Chondrocyte (in vitro differentiated cells): Measurements from ENCODE around the gene PKP2. TPM values are rescaled to one million over a fixed set of nuclear protein-coding genes. Genes with fewer than 3 reads are reported as not detected.

Source experiments
- DNase-seq: peaks from one replicate; pipeline ENCODE4 v3.0.0; 2021; ENCODE audit warnings: mixed read lengths, low spot score
- H3K27ac Mint-ChIP-seq: one replicate; pipeline ENCODE4 v1.8.0; 2021; ENCODE audit warnings: mild to moderate bottlenecking, moderate library complexity, mixed read lengths; ENCODE audit not compliant: unreplicated experiment
- H3K27me3 Mint-ChIP-seq: 2 replicates; pipeline ENCODE4 v1.8.0; 2021; ENCODE audit warnings: low read depth, mixed read lengths
- H3K36me3 Mint-ChIP-seq: 2 replicates; pipeline ENCODE4 v1.8.0; 2021; ENCODE audit warnings: low read depth, mixed read lengths
- H3K4me1 Mint-ChIP-seq: 2 replicates; pipeline ENCODE4 v1.8.0; 2021; ENCODE audit warnings: low read depth, mild to moderate bottlenecking, mixed read lengths
- H3K4me3 Mint-ChIP-seq: one replicate; pipeline ENCODE4 v1.8.0; 2021; ENCODE audit warnings: mild to moderate bottlenecking, moderate library complexity, mixed read lengths; ENCODE audit not compliant: unreplicated experiment
- H3K9me3 Mint-ChIP-seq: 2 replicates; pipeline ENCODE4 v1.8.0; 2021; ENCODE audit warnings: low read depth, mixed read lengths
- long read RNA-seq: library from polyadenylated mRNA; stranded (forward); transcript quantifications from one replicate; pipeline ENCODE4 v2.0.0, GENCODE V29; 2021
- total RNA-seq: library from RNA; stranded (reverse); gene quantifications from 3 replicates; pipeline ENCODE4 v1.2.1, GENCODE V29; 2021
- TF ChIP-seq, protein P1 (sequence below): fragments of 200-600 bp; sonication (generic); IDR thresholded peaks from 2 replicates; pipeline ENCODE4 v1.5.0; 2021; ENCODE audit warnings: antibody characterized with exemption, mild to moderate bottlenecking, moderate library complexity

The PKP2 gene
- 2.1 to 5.8 TPM (median 5.3 TPM) in 3 replicates for total RNA-seq
- long read RNA-seq, full-length matches to known transcripts: 9 of 10 reads
- long read RNA-seq, partial matches to known transcripts: 0 of 10 reads
- long read RNA-seq, other reads (novel, unspliced or antisense): 1 of 10 reads

DNA sequence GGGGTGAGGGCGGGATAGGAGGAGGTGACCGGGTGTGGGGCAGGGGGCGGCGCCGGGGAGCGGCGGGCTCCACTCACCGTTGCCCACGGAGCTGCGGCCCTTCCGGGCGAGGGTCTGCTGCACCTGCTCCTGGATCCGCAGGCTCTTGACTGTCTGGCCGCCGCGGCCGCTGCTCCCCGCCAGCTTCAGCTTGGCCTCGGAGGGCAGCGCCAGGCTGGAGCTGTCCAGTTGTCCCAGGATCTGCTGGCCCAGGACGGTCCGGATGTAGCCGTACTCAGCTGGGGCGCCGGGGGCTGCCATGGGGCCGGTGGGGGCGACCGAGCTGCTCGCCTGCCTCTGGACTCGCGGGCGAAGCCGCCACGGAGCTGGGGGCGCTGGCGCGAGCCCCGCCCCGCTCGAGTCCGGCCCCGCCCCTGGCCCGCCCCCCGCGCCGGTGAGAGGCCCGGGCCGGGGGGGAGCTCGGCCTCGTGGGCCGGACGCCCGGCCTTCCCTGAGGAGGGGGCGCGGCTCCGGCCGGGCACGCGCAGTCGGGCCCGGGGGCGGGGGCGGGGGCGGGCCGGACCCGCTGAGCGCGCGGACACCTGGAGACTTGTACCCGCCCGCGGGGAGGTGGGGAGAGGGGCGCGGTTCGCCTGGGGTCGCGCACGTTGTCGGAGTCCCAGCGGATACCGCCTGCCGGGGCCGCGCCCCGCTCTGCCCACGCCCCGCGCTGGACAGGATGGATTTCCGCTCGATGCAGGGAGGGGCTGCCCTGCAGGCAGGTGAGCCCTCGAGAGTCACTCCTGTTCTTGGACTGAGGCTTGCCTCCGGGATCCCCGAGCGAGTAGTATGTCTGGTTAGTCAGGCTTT lies at the start of gene PKP2:
Gene PKP2 (minus strand): TSS at position 346 of the 849 bp plus-strand sequence. CDS start 46 bp downstream, at position 300.
- H3K27ac Mint-ChIP-seq: peak within 1 kb of the TSS; percentile 68
- H3K27me3 Mint-ChIP-seq: peaks cover 19% of the 10 kb centered on the region
- DNase-seq: no peak
- no peaks in the 10 kb centered on the region for H3K36me3 Mint-ChIP-seq
- peaks cover 40% of the 10 kb centered on the region for H3K4me1 Mint-ChIP-seq
- H3K9me3 Mint-ChIP-seq: no peaks in the 10 kb centered on the region
- peak within 1 kb of the TSS; percentile 73 for H3K4me3 Mint-ChIP-seq
- TF ChIP-seq, protein P1, sequence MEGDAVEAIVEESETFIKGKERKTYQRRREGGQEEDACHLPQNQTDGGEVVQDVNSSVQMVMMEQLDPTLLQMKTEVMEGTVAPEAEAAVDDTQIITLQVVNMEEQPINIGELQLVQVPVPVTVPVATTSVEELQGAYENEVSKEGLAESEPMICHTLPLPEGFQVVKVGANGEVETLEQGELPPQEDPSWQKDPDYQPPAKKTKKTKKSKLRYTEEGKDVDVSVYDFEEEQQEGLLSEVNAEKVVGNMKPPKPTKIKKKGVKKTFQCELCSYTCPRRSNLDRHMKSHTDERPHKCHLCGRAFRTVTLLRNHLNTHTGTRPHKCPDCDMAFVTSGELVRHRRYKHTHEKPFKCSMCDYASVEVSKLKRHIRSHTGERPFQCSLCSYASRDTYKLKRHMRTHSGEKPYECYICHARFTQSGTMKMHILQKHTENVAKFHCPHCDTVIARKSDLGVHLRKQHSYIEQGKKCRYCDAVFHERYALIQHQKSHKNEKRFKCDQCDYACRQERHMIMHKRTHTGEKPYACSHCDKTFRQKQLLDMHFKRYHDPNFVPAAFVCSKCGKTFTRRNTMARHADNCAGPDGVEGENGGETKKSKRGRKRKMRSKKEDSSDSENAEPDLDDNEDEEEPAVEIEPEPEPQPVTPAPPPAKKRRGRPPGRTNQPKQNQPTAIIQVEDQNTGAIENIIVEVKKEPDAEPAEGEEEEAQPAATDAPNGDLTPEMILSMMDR: no peak

GRCh38 chr12:32944195-32944594 lies 47.6 kb upstream of the PKP2 start:
- Mint-ChIP-seq H3K36me3 (no peaks in the 10 kb centered on the region), H3K9me3 (no peaks in the 10 kb centered on the region), H3K4me3 (no peak overlapping the region), H3K27ac (no peak overlapping the region), H3K4me1 (no peaks in the 10 kb centered on the region), H3K27me3 (no peaks in the 10 kb centered on the region)
- TF ChIP-seq, protein P1: no peak
- DNase-seq: no peak

- Mint-ChIP-seq H3K4me3 (no peak overlapping the region), H3K9me3 (no peaks in the 10 kb centered on the region), H3K27me3 (peaks cover 7% of the 10 kb centered on the region), H3K4me1 (no peaks in the 10 kb centered on the region), H3K27ac (no peak overlapping the region), H3K36me3 (no peaks in the 10 kb centered on the region)
- TF ChIP-seq, protein P1: no peak
- no peak for DNase-seq
Observed at GRCh38 chr12:32939801-32940200, 43.2 kb upstream of the PKP2 start.

DNA sequence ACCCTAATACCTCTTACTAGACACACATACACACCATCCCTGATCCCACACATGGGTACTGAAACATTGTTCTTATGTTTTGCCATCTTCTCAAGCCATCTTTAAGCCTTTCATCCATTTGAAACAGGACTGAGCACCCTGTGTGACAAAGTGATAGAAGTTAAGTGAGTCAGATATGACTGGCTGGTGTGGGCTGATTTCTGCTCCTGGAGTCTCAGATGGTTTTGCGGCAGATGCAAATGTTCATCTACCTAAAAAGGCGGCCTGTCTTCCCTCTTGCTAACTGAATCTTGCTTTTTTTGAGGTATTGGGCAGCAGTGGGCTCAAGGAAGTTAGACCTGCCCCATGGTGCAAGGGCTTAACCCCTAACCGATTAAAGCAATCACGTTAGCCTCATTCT lies 30.4 kb upstream of the PKP2 start:
- H3K36me3 Mint-ChIP-seq: no peaks in the 10 kb centered on the region
- no peak overlapping the region for H3K27ac Mint-ChIP-seq
- peaks cover 16% of the 10 kb centered on the region for H3K27me3 Mint-ChIP-seq
- DNase-seq: no peak
- peaks cover 10% of the 10 kb centered on the region for H3K4me1 Mint-ChIP-seq
- no peak overlapping the region for H3K4me3 Mint-ChIP-seq
- no peaks in the 10 kb centered on the region for H3K9me3 Mint-ChIP-seq
- TF ChIP-seq, protein P1: no peak

- no peaks in the 10 kb centered on the region for H3K9me3 Mint-ChIP-seq
- H3K4me3 Mint-ChIP-seq: no peak overlapping the region
- no peaks in the 10 kb centered on the region for H3K36me3 Mint-ChIP-seq
- H3K27ac Mint-ChIP-seq: no peak overlapping the region
- DNase-seq: no peak
- peaks cover 14% of the 10 kb centered on the region for H3K27me3 Mint-ChIP-seq
- TF ChIP-seq, protein P1: no peak
- H3K4me1 Mint-ChIP-seq: peaks cover 16% of the 10 kb centered on the region
Observed at GRCh38 chr12:32926356-32926755, 29.8 kb upstream of the PKP2 start.
